KBM-7 (cell line): Measurements from ENCODE around the gene SLC9A3.
"Not testable (repeated sequence)": the region's sequence is repeated elsewhere in the genome, so short reads cannot be mapped to it uniquely, and the experiment has no call there.

ENCODE experiments used
- DNase-seq: peaks from one replicate; pipeline ENCODE4 v3.0.0-alpha.2; 2015
- in situ Hi-C: fragments of 300-500 bp; cut with MboI; formaldehyde crosslinking; loops from 2 replicates; pipeline ENCODE4 v1.14.3; 2020; ENCODE audit warnings: low sequenced_read_pairs, low pct_unique_long_range_greater_than_20kb, mixed read lengths

SLC9A3 gene

DNA sequence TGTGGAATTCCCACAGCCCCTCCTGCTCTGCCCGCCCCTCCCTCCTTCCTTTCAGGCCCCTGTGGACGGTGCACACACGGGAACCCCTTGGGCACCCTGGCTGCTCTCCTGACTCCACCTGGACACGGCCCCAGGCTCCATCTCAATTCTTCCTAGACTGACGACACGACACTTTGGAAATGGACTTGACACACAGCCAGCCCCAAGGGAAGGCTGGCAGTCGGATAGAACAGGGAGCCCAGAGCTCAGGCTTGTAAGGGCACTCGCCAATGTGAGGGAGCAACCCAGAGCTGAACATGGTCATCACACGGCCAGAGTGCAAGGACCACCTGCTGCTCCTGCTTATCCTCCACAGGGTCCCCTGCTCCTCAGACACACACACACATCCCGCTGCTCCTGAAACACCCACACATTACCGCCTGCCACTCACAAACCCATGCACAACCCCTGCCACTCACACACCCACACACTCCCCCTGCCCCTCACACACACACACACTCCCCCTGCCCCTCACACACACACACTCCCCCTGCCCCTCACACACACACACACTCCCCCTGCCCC, 8.9 kb downstream of the SLC9A3 start:
- no peak for DNase-seq
- in situ Hi-C loops = no loop called here

GRCh38 chr5:514673-515072, 9.6 kb downstream of the SLC9A3 start:
- in situ Hi-C loops = no loop called here
- no peak for DNase-seq

DNA sequence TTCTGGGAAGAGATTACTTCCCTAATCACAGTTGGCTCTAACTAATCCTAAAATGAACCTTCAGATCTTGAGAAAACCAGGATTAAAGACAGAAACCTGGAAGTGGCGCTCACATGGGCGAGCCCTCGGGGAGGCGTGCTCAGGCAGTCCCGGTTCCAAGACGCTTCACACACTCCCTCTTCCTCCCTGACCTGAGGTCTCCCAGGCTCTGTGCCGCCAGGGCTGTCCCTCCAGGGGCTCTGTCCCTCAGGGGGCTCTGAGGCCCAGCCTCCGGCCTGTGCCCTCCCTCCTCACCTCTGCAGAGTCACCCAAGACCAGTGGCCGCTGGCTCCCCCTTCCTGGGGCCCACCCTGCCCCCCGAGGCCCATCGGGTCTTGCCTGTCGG, 10.2 kb downstream of the SLC9A3 start:
- DNase-seq = no peak
- in situ Hi-C loops = no loop called here

DNA sequence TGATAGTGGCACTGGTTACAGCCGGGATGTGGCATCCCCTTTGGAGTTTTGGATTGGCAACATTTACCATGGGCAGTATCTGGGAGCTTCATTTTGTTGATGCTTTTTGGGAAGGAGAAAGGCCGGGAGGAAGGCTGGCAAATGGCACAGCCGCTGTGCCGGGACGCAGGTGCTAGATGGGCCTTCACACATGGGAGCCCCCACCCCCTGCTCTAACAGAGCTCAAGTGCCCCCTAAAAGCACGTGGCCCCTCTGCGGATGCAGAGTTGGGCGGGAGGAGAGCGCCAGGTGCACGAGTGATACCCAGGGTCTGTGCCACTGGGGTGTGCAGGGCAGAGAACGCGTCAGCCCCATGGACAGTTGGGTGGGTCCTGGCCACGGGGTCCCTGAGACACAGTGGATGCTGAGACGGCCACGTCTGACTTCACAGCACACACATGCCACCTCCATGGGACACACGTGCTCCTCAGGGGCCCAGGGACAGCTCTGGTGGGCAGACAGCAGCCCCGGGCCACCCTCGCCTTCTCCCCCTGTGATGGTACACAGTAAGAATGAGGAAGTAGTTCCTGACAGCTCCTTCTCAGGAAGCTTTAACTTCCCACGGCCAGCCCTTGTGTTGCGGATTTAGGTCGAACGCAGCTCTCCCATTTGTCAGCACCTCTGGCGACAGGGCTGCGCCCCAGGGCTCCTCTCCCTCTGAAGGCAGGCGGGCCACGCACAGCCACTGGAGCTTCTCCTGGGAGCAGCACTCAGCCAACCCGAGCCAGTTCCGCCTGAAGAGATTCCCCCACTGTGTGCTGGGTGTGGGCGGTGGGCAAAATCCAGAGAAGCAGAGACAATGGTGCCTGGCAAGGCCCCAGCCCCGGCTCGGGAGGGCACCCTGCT, 10.8 kb downstream of the SLC9A3 start:
- in situ Hi-C loops = no loop called here
- peak; percentile 46 for DNase-seq

DNA sequence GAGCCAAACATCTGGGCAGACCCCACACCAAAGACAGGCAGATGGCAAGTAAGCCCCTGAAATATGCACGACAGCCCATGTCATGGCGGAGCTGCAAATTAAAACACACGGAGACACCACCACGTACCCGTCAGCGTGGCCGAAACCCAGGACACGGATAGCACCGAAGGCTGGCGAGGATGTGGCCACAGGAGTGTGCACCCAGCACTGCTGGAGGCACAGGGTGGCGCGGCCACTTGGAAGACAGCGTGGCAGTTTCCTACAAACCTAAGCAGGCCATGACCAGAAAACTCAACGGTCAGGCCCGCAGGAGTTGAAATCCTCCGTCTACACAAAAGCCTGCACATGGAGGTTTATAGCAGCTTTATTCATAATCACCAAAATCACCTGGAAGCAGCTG, 12.8 kb downstream of the SLC9A3 start:
- DNase-seq = no peak
- in situ Hi-C loops = no loop called here

GRCh38 chr5:510521-510920, 13.7 kb downstream of the SLC9A3 start:
- in situ Hi-C loops = no loop called here

DNA sequence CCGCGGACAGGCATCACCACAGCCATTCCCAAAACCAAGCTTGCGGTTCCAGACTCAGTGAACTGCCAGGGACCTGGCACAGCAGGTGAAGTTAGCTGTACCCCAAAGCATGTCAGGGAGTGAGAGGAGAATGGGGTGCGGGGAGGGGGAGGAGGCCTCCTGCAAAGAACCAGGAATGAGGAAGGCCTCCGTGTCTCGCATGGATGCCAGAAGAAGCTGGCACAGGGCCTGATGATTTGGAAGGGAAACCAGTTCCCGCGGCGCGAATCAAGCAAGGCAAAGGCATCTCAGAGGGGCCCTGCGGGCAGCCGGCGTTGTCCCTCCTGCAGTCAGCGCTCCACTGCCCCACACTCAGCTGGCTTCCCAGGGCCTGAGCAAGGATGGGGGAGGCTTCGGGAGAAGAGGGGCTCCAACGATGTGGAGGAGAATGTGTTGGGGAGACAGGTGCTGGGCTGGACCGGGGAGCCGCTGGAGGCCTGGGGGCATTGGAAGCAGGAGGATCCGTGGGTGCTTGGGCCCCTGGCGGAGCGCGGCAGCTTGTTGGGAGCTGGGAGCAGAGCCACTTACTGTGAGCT, 14.6 kb downstream of the SLC9A3 start:
- in situ Hi-C loops = no loop called here
- no peak for DNase-seq

More at GRCh38 chr5:510521-510920, 13.7 kb downstream of the SLC9A3 start:
- no peak for DNase-seq

DNA sequence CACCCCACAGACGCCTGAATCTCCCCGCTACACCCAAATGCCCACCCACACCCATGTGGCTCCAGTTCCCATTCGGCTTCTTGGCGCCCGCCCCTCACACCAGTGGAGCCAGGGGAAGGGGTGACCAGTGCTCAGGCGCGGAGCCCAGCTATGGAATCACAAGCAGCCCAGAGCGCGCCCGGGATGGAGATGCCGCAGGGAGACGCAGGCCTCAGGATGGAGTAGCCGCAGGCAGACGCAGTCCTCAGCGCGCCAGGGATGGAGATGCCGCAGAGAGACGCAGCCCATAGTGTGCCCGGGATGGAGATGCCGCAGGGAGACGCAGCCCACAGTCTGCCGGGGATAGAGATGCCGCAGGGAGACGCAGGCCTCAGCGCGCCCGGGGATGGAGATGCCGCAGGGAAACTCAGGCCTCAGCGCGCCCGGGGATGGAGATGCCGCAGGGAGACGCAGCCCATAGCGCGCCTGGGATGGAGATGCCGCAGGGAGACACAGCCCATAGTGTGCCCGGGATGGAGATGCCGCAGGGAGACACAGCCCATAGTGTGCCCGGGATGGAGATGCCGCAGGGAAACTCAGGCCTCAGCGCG, 16.2 kb downstream of the SLC9A3 start:
- in situ Hi-C loops, DNase-seq: not testable (repeated sequence)

GRCh38 chr5:505951-506525, 18.2 kb downstream of the SLC9A3 start:
- in situ Hi-C loops = no loop called here
- no peak for DNase-seq

DNA sequence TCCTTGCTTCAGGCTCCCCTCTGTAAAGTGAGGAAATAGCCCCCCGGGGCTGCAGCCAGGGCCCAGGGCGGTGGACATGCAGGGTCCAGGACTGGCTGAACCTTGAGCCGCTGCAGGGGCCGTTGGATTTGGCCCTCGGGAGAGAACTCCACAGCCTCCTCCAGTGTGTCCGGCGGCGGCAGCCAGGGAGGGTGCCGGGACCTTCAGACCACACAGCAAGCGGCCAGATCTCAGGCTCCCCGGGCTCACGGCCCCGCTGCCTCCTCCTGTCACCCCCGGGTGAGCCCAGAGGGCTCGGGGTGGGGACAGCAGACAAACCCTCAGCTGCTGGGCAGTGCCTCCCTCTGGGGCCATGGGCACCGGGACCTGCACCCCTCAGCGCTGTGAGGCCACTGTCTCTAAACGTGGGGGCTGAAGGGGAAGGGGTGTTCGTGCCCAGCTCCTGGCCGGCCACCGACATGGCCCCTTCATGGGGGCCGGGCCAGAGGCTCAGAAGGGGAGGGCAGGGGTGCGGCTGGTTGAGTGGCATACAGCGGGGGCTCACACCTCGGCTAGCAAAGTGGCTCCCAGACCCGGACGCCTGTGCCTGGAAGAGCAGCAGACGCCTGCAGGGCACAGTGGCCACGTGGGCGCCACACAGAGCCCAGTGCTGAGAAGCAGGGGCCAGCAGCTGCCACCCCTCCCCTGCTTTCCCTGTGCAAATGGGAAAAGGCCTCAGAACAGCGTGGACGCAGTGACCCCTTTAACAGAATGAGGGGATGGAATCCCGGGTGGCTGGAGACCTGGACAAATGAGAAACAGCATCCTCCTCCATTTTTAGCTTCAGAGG, 19.7 kb downstream of the SLC9A3 start:
- no peak for DNase-seq
- in situ Hi-C loops = no loop called here

GRCh38 chr5:502325-503079, 21.7 kb downstream of the SLC9A3 start:
- in situ Hi-C loops = no loop called here
- no peak for DNase-seq

GRCh38 chr5:501831-502184, 22.4 kb downstream of the SLC9A3 start:
- in situ Hi-C loops = no loop called here
- DNase-seq = no peak

GRCh38 chr5:501105-501830, 23.0 kb downstream of the SLC9A3 start:
- DNase-seq = no peak
- in situ Hi-C loops = no loop called here

- in situ Hi-C loops = no loop called here
- DNase-seq = no peak
Observed at GRCh38 chr5:500491-500890, 23.8 kb downstream of the SLC9A3 start.

GRCh38 chr5:499233-500209, 24.7 kb downstream of the SLC9A3 start:
- in situ Hi-C loops = no loop called here

GRCh38 chr5:497871-498509, 26.3 kb downstream of the SLC9A3 start:
- in situ Hi-C loops = no loop called here
- DNase-seq = no peak

More at GRCh38 chr5:499233-500209, 24.7 kb downstream of the SLC9A3 start:
- DNase-seq = no peak
